Astrocyte of the hippocampus (primary cell): ENCODE data around the gene BLVRA.

Source experiments
- DNase-seq: peaks from one replicate; pipeline ENCODE4 v3.0.0; 2011; ENCODE audit warnings: low read depth, low spot score

The BLVRA gene

DNA sequence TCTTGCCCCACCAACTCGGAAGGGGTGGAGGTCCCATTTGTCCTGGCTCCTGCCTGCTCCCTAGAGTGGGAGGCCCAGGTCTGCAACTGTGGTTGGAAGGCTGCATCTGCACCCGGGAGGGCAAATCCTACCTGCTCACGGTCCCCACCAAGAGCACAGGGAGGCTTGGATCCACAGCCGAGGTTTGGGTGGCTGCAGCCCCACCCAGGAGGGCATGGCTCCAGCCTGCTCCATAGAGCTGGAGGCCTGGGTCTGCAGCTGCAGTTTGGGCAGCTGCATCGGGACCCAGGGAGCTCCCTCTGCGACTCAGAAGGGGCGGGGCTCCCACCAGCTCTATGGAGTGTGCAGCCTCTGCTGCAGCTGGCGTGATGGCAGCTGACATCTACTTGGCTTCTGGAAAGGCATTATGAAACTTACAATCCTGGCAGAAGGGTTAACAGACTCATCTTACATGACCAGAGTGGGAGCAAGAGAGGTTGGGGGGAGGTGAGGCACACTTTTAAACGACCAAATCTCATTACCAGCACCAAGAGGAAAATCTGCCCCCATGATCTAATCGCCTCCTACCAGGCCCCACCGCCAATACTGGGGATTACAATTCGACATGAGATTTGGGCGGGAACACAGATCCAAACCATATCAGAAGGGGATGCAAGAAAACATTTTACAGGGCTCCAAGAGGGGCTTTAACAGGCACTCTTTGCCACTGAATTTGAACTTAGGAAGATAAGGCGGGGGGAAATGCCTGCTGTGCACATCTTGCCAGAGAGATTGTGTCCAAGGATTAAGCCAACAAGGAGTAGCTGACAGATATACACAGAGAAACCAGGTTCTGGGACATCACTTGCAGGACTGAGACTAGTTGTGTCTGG is 8.2 kb upstream of the BLVRA start:
- no peak for DNase-seq

DNA sequence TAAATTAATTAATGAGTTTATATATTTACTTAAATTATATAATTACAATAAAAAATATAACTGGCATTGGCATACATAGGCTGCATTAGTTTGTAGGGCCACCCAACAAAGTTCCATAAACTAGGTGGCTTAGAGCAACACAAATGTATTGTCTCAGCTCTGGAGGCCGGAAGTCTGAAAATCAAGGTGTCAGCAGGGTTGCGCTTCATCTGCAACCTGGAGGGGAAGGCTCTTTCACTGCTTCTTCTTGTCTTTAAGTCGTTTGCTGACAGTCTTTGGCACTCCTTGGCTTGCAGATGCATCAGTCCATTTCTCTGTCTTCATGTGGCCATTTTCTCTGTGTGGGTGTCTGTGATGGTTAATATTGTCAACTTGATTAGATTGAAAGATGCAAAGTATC is 6.1 kb upstream of the BLVRA start:
- DNase-seq: no peak

DNA sequence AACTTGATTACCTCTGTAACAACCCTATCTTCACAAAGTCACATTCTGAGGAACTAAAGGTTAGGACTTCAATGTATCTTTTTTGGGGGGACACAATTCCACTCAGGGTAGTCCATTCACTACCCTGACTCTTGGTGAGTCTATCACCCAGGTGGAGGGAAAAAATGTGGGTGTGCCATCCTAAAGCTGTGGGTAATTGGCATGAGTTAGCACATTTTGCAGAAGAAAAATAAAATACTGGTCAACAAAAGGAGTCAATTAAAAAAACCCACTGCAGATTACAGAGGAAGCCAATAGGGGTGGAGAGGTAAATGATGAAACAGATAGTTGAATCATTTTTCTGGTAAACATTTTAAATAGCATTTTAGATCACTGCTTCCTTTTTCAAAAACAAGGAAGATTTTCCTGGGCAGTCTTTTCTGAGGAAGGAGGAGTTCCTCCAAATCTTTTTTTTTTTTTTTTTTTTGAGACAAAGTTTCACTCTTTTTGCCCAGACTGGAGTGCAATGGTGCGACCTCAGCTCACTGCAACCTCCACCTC is 5.1 kb upstream of the BLVRA start:
- DNase-seq: no peak

DNA sequence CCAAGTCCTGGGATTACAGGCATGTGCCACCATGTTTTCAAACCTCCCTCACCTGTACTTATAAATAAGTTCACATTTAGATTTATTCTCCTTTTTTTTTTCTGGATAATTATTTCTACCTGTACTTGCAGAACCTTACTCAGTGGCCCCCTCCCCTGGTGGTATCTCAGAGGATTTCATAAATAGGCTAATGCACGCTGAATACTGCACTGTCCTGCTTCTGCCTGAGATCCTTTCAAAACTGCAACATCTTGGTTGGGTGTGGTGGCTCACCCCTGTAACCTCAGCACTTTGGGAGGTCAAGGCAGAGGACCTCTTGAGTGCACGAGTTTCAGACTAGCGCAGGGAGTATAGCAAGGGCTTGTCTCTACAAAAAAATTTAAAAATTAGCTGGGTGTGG is 4.6 kb upstream of the BLVRA start:
- no peak for DNase-seq

DNA sequence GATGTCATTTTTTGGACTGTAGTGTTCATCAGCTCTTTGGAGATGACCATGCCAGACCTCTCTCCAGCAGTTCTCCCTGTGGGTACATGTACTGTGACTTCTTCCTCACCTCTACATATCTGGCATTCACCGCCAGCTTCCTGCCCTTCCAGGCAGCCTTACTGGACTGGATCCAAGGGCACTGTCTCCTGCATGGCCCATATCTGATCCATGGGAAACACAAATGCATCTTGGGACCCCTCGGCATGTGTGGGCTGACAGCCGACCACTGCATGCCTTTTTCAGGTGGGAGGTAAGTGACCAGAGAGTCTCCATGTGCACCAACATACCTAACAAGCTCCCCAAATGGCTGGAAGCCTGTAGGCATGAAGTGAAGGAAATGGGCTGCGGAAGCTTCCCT is 3.9 kb upstream of the BLVRA start:
- no peak for DNase-seq

DNA sequence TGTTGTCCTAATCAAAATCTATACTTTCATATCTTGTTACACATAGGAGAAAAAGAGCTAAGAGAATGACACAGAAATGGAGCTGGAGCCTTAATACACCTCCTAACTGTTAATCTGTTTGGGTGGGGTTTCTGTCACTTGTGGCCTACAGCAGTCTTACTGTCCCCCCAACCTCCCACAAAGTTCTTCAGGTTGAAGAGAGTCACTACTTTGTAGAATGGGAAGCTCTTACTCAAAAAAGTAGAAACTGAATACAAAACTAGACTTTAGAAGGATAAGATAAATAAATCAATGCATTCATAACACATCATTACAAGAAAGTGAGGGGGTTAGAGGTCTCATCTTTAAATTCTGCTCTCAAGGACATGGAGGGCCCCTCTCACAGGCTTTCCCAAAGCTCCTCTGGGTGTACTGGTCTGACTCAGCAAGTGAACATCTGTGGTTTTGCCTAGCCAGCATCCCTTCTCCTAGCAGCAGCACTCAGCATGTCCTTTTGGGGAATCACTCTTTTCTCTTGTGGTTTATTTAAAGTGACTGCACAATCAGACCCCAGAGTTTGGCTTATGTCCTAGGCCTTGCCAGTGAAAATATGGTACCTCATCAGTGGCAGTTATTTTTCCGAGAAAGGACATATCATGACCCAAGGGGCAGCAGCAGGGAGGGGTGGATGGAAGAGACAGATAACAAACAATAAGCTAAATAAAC is 2.0 kb upstream of the BLVRA start:
- peak; percentile 77 for DNase-seq

DNA sequence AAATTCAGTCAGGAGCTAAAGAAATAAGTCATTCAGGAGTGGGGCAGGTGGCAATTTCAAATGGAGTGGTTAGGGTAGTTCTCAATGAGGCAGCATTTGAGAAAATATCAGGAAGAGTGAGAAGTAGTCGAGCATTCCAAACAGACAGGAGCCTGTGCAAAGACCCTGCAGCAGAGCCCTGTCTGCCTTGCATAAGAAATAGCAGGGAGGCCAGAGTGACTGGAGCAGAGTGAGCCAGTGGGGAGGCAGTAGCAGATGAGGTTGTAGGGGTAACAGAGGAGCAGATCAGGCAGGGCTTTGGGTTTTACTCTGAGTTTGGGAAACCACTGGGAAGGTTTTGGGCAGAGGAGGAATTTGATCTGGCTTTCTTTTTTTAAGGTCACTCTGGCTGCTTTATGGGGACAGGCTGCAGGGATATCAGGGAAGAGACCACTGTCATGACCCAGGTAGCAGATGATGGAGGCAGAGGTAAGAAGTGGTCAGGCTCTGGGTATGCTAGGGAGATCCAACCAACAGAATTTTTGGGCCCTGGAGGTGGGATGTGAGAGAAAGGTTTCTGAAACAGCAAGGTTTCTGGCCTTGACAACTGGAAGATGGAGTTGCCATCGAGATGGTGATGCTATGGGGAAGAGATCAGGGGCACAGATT is 1.3 kb upstream of the BLVRA start:
- DNase-seq: no peak

DNA sequence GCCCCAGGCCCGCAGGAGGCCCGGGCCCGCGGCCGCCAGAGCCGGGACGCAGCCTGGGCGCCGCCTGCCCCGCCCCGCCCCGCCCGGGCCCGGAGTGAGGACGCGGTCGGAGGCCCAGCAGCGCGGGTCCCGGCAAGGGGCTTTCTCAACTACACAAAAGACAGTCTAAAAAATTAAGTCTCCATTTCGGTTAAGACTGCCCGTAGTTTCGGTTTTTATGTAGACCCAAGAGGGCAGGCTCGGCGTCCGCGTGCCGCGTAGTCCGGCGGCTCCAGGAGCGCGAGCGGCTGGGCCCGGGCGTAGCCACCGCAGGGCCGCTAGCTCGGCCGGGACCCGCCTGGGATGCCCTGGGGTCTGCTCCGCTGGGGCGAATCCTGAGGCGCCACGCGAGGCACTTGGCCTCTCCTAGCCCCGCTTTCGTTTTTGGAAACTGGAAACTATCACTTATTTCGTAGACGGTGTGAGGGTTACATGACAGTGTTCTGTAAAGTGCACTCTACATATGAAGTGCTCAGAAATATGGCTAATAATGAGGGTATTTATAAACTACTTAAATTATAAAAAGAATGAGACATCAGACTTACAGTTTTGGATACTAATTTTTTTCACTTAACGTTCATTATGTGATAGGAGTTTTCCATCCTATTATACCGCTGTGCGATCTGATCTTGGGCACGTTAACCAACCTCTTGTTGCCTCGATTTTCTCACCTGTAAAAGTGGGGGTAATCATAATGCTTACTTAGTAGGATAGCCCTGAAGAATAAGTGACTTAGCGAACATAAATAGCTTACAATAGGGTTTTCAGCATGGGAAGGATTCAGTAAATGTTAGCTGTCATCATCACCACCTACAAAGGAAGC is 573 bp downstream of the BLVRA start:
- DNase-seq: peak; percentile 78

DNA sequence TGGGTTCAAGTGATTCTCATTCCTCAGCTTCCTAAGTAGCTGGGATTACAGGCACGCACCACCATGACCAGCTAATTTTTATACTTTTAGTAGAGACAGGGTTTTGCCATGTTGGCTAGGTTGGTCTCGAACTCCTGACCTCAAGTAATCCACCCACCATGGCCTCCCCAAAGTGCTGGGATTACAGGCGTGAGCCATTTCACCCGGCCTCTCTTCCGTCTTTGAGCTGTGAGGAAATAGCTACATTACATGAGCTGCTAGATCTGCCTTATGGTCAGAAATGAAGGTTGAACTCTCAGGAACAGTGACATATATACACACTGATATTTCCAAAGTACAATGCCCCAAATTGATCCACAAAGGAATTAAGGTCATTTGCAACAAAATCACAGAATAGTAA is 2.4 kb downstream of the BLVRA start:
- DNase-seq: no peak

DNA sequence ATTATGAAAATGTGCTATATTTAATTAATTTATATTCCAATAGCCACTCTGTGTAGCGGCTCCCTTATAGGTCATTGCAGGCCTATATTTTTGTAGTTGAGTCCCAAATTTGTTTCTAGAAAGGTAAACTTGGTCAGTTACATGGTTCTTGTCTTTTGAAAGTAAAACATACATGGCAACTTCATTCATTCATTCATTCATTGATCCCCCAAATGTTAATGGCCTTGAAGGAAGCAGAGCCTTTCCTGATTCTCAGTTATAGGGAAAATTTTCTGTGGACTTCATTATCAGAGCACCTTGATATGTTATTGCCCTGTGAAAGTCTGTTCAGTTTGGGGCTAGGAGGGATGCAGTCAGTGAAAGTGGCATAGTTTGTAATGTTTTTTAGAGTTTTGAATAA is 2.9 kb downstream of the BLVRA start:
- DNase-seq: no peak

DNA sequence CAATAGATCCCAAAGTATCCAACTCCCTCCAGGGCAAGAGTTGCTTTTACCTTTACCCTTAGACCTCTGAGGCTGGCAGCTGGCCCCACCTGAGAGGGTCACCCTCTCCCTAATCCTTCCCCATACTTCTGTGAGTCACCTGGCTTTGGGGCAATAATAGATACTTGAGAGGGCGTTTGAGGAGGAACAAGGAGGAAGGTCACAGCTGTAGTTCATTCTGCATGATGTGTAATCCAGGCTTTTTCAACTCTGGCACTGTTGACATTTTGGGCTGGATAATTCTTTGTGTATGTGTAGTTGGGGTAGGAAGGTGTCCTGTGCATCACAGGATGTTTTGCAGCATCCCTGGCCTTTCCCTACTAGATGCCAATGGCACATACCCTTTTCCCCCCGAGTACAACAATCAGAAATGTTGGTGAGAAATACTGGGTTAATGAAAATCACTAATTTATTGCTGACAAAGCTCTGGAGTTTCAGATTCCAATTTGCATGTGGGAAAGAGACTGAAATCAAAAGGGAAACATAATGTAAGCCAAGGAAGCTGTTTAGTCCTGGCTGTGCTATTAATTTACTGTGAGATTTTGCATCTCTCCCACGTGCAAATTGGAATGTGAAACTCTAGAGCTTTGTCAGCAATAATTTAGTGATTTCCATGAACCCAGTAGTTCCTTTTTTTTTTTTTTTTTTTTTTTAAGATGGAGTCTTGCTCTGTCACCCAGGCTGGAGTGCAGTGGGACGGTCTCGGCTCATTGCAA is 3.6 kb downstream of the BLVRA start:
- no peak for DNase-seq

DNA sequence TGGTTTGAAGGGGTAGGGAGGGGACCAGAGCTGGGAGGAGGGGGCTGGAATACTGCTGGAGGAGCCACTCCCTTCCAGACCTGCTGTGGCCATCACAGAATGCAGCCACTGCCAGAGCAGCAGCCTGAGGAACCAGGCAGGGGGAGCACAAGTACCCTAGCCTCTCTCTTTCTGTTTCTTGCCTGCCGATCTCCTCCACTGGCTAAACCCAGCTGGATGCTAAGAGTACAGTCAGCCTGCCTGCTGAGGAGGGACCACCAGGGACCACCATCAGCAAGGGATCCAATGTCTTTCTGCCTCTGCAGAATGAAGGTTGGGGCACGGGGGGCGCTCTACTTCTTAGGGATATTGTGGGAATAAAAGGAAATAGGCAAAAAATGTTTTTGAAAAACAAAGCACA is 4.7 kb downstream of the BLVRA start:
- DNase-seq: no peak

DNA sequence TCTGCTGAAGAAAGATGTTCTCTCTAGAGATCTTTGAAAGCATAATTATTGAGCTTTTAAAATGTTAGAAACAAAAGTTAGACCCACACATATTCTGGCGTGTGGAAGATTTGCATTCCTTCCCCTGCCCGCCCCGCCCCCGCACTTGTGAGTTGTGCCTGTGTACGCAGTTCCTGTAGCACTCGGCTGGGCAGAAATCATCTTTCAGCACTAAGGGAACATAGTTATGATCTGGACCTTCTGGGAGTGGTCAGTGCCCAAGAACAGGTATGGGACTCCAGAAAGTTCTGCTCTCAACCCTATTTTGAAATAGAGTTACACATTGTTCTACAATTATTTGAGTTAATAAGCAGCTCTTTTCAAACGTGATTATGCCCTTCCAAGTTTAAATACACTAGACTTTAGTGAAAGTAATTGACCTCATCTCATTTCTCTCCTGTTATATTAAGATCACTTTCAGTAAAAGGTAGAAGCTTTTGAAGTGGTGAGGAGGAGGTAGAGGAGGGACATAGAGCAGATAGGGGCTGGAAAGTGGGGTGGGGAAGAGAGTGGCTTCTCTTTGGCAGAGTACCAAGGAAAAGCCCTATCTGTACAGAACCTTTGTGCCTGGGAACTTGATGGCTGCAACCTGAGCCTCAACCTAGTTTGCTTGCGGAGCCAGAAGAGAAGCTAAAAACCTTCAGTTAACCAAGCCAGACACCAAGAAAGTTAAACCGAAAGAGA is 5.7 kb downstream of the BLVRA start:
- DNase-seq: no peak

DNA sequence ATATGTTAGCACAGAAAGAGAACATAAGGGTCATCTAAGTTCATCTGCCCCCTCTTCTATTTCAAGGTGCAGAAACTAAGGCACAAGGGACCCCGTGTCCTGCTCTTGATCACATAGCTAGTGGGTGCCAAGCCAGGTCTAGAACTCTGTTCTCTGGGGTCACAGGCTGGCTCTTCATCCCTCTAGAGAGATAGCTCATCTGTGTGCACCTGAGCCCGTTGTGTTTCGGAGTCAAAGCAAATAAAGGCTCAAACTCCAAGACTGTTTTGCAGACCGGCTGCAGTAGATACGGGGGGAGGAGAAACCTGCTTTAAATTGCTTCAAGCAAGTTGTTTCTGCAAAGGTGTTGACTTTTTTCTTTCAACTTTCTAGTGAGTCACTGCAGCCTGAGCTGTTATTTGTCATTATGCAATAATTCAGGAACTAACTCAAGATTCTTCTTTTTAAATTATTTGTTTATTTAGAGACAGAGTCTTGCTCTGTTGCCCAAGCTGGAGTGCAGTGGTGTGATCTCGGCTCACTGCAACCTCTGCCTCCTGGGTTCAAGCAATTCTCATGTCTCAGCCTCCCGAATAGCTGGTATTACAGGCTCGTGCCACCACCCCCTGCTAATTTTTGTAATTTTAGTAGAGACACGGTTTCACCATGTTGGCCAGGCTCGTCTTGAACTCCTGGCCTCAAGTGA is 6.5 kb downstream of the BLVRA start:
- DNase-seq: no peak

DNA sequence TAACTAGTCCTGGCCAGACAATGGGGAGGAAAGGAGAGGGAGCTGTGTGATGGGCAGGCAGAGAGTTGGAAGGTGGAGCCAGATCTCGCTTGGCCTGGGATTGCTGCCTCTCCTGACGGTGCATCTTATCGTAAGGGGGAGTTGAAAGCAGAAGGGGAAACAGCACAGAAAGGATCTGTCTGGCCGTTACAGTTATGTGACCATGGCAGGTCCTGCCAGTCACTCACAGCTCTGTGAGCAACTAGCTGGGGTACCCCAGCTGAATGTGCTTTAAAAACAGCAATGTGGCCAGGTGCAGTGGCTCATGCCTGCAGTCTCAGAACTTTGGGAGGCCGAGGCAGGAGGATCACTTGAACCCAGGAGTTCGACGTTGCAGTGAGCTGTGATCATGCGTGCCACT is 8.1 kb downstream of the BLVRA start:
- DNase-seq: no peak

DNA sequence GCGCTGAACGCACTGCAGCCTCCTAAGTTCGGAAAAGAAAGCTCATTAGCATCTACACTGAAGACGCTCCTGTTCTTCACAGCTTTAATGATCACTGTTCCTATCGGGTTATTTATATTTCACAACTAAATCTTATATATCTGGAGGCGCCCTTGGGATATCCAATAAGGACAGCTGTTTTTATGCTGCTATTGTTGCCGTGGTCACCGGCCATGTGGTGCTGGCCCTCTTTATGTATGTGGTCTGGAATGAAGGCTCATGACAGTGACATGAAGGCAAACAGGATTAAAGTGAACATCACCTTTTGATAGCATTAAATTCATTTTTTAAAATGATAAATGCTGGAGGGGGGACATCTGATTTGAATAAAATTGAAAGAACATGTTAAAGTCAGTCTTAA is 8.8 kb downstream of the BLVRA start:
- DNase-seq: no peak

DNA sequence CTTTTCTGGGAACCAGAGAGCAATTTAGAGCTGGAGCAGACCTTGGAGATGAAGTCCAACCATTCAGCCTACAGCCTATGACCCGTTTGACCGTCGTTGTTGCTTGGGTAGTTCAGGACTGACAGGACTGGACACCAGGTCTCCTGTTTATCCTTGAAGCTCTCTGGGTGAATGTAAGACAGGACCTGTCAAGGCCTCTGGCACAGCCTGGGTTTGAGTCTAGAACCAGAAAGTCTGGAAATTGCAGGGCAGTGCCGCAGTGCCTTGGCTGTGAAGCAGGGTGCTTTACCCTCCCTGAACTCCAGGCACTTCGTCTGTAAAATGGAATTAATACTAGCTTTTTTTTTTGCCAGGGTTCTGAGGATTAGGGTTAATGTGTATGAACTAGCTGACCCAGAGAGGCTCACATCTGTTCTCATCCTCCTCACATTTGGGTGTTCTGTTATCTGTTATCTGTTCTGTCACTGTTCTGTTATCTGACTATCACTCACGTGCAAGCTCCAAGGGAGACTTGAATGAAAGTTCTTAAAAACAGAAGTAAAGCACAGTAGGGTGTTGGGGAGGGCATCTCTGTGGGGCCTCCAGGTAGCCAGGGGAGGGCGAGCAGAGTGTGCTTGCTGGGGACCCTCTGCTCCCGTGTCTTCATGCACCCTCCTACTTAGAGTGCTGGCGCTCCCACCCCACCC is 9.9 kb downstream of the BLVRA start:
- no peak for DNase-seq

DNA sequence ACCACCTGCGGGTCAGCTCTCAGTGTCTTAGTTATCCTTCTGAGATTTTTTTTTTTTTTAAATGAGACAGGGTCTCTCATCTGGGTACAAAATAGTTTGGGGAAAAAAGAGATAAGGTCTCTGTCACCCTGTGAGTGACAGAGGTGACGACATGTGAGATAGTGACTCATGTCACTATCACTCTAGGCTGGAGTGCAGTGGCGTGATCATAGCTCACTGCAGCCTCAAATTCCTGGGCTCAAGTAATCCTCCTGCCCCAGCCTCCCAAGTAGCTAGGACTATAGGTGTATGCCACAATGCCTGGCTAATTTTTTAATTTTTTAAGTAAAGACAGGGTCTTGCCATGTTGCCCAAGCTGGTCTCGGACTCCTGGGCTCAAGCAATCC is 10.4 kb downstream of the BLVRA start:
- no peak for DNase-seq

DNA sequence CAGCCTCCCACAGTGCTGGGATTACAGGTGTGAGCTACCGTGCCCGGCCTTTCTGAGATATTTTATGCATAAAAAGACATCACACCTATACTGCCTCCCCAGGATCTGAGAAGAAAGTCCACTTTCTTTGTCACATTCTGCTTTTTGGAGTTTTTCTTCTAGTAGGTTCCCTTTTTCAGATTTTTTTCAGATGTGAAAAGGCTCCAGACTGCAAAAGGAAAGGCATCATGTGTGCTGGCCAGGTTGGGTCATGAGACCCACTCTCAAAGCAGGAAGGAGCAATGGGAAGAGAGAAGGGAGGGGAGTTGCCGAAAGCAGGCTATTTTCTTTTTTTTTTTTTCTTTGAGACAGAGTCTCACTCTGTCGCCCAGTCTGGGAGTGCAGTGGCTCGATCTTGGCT is 10.8 kb downstream of the BLVRA start:
- DNase-seq: no peak
